ENCODE measurements around the gene GALNT9. TPM values are rescaled to one million over a fixed set of nuclear protein-coding genes. Genes with fewer than 3 reads are reported as not detected.

GALNT9 gene
- polyA plus RNA-seq, 1 experiment = not detected

DNA sequence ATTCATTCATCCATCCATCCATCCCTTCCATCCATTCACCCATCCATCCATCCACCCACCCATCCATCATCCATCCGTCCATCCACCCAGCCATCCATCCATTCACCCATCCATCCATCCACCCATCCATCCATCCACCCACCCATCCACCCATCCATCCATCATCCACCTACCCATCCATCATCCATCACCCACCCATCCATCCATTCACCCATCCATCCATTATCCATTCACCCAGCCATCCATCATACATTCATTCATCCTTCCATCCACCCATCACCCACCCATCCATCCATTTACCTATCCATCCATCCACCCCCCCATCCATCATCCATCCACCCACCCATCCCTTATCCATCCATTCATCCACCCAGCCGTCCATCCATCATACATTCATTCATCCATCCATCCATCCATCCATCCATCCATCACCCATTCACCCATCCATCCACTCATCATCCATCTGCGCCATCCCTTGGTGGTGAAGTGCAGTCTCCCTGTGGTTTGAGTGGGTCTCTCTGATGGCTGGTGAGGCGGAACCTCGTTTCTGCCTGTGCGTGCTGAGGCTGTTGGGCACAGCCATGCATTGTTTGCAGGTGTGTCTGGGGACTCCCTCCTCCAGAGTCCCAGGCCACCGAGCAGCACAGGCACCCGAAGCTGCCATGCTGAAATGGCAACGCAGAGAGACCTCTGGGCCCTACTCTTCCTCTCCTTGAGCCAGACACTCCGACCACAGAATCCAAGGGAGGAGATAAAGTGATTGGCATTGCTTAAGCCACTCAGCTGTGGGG lies 162.4 kb downstream of the GALNT9 start:
- Histone ChIP-seq H3K27me3 (ENCODE audit: control insufficient read depth, insufficient read depth, low read length) (peaks cover 9% of the 10 kb centered on the region; the same call in 1 of the 2 replicates), H3K4me3 (ENCODE audit: low read depth, low read length) (no peak overlapping the region), H3K36me3 (ENCODE audit: control insufficient read depth, insufficient read depth, low read length) (no peaks in the 10 kb centered on the region)
- ChIA-PET POLR2A (no interaction called here), CTCF (interaction anchor here (1.0 kb wide), 1 partner anchor 247 kb away, joined by 3 read pairs; no protein-coding TSS in a partner anchor)
- TF ChIP-seq, protein P1, sequence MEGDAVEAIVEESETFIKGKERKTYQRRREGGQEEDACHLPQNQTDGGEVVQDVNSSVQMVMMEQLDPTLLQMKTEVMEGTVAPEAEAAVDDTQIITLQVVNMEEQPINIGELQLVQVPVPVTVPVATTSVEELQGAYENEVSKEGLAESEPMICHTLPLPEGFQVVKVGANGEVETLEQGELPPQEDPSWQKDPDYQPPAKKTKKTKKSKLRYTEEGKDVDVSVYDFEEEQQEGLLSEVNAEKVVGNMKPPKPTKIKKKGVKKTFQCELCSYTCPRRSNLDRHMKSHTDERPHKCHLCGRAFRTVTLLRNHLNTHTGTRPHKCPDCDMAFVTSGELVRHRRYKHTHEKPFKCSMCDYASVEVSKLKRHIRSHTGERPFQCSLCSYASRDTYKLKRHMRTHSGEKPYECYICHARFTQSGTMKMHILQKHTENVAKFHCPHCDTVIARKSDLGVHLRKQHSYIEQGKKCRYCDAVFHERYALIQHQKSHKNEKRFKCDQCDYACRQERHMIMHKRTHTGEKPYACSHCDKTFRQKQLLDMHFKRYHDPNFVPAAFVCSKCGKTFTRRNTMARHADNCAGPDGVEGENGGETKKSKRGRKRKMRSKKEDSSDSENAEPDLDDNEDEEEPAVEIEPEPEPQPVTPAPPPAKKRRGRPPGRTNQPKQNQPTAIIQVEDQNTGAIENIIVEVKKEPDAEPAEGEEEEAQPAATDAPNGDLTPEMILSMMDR (IDR thresholded peaks at IDR 0.05; ENCODE audit: insufficient read depth, low read depth, low read length) = no peak
- no peak for DNase-seq (ENCODE audit: low read depth)

GRCh38 chr12:132166093-132166492 lies 163.3 kb downstream of the GALNT9 start:
- Histone ChIP-seq H3K27me3 (ENCODE audit: control insufficient read depth, insufficient read depth, low read length) (peaks cover 7% of the 10 kb centered on the region; the same call in 1 of the 2 replicates), H3K4me3 (ENCODE audit: low read depth, low read length) (no peak overlapping the region), H3K36me3 (ENCODE audit: control insufficient read depth, insufficient read depth, low read length) (no peaks in the 10 kb centered on the region)
- ChIA-PET CTCF (no interaction called here), POLR2A (no interaction called here)
- DNase-seq (ENCODE audit: low read depth) = no peak
- TF ChIP-seq, protein P1 (IDR thresholded peaks at IDR 0.05; ENCODE audit: insufficient read depth, low read depth, low read length) = no peak

- TF ChIP-seq, protein P1 (IDR thresholded peaks at IDR 0.05; ENCODE audit: insufficient read depth, low read depth, low read length) = no peak
- Histone ChIP-seq H3K36me3 (ENCODE audit: control insufficient read depth, insufficient read depth, low read length) (no peaks in the 10 kb centered on the region), H3K27me3 (ENCODE audit: control insufficient read depth, insufficient read depth, low read length) (peaks cover 7% of the 10 kb centered on the region; the same call in 1 of the 2 replicates), H3K4me3 (ENCODE audit: low read depth, low read length) (no peak overlapping the region)
- ChIA-PET POLR2A (no interaction called here), CTCF (no interaction called here)
- DNase-seq (ENCODE audit: low read depth) = no peak
Observed at GRCh38 chr12:132165584-132165983, 163.8 kb downstream of the GALNT9 start.

DNA sequence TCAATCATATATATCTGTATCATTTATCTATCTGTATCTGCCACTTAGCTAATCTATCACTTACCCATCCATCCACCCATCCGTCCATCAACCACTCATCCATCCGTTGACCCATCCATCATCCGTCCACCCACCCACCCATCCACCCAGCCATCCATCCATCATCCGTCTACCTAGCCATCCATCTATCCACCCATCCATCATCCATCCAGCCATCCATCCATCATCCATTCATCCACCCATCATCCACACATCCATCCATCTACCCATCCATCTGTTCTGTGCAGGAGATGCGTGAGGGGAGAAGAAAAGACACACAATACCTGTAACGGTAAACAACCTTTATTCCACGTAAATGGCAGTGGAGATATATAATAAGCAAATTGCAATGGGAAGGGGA lies 165.0 kb downstream of the GALNT9 start:
- TF ChIP-seq, protein P1 (IDR thresholded peaks at IDR 0.05; ENCODE audit: insufficient read depth, low read depth, low read length) = no peak
- ChIA-PET CTCF (no interaction called here), POLR2A (no interaction called here)
- H3K36me3 ChIP-seq (ENCODE audit: control insufficient read depth, insufficient read depth, low read length) = no peaks in the 10 kb centered on the region
- DNase-seq (ENCODE audit: low read depth) = no peak
- H3K27me3 ChIP-seq (ENCODE audit: control insufficient read depth, insufficient read depth, low read length) = peaks cover 7% of the 10 kb centered on the region; the same call in 1 of the 2 replicates
- H3K4me3 ChIP-seq (ENCODE audit: low read depth, low read length) = no peak overlapping the region

DNA sequence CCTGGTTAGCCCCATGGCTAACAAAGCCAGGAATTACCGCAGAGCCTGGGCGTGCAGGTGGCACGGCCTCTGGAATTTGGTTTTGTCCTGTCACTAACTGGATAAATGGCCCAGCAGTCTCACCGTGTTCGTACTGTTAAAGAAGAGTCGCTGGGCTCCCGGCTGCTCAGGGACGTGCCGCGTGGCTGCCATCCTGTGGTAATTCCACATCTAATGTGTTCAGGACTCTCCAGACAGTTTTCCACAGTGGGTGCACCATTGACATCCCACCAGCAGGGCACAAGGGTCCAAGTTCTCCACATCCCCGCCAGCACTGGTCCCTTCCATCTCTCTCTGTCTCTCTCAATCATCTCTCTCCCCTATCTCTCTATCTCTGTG lies 165.5 kb downstream of the GALNT9 start:
- no peak for DNase-seq (ENCODE audit: low read depth)

More for the DNA sequence above, 165.5 kb downstream of the GALNT9 start:
- TF ChIP-seq, protein P1 (IDR thresholded peaks at IDR 0.05; ENCODE audit: insufficient read depth, low read depth, low read length) = 0 out of 2 replicates have a peak, but pooled peaks have one; percentile 21
- Histone ChIP-seq H3K27me3 (ENCODE audit: control insufficient read depth, insufficient read depth, low read length) (peaks cover 7% of the 10 kb centered on the region; the same call in 1 of the 2 replicates), H3K4me3 (ENCODE audit: low read depth, low read length) (no peak overlapping the region), H3K36me3 (ENCODE audit: control insufficient read depth, insufficient read depth, low read length) (no peaks in the 10 kb centered on the region)
- POLR2A ChIA-PET = no interaction called here
- CTCF ChIA-PET = no interaction called here

Data from BJ (cell line).